Epithelial cell of proximal tubule (primary cell): ENCODE data around the gene ZNF385B. TPM values are rescaled to one million over a fixed set of nuclear protein-coding genes. Genes with fewer than 3 reads are reported as not detected.

Experiments used
- DNase-seq: peaks from one replicate; pipeline ENCODE4 v3.0.0-alpha.2; 2011; ENCODE audit warnings: low read depth
- H3K4me3 ChIP-seq: 2 replicates; pipeline ENCODE4 v1.5.1; 2011; ENCODE audit warnings: low read depth, mild to moderate bottlenecking, low read length
- total RNA-seq: library from RNA; depleted of rRNA; stranded (reverse); fragments of >200 nt; gene quantifications from 2 replicates; pipeline ENCODE4 v1.2.3, GENCODE V29; 2015
- TF ChIP-seq, protein P1 (sequence below): conservative IDR thresholded peaks from 2 replicates; pipeline ENCODE4 v1.5.1; 2012; ENCODE audit warnings: low read depth, mild to moderate bottlenecking, low read length

The ZNF385B gene
- total RNA-seq, 1 donor from 2014 or later = 0.69 TPM

DNA sequence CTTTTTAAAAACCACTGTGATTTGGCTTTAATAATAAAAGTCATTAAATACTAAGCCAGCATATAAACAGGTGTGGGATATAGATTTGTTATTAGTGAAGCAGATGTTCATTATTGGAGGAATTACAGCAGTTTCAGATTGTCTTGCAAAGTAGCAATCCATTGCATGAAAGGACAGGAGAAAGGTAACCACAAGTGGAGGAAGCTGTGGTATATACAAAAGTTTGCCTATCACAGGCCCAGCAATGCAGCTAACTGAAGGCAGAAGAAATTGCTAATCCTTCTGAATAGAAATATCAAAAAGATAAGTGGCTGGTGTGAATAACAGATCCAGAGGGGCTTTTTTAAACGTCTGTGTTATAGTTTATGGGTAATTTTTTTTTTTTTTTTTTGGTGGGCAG lies 199.4 kb downstream of the ZNF385B start:
- TF ChIP-seq, protein P1, sequence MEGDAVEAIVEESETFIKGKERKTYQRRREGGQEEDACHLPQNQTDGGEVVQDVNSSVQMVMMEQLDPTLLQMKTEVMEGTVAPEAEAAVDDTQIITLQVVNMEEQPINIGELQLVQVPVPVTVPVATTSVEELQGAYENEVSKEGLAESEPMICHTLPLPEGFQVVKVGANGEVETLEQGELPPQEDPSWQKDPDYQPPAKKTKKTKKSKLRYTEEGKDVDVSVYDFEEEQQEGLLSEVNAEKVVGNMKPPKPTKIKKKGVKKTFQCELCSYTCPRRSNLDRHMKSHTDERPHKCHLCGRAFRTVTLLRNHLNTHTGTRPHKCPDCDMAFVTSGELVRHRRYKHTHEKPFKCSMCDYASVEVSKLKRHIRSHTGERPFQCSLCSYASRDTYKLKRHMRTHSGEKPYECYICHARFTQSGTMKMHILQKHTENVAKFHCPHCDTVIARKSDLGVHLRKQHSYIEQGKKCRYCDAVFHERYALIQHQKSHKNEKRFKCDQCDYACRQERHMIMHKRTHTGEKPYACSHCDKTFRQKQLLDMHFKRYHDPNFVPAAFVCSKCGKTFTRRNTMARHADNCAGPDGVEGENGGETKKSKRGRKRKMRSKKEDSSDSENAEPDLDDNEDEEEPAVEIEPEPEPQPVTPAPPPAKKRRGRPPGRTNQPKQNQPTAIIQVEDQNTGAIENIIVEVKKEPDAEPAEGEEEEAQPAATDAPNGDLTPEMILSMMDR = no peak
- H3K4me3 ChIP-seq = no peak overlapping the region
- DNase-seq = no peak

DNA sequence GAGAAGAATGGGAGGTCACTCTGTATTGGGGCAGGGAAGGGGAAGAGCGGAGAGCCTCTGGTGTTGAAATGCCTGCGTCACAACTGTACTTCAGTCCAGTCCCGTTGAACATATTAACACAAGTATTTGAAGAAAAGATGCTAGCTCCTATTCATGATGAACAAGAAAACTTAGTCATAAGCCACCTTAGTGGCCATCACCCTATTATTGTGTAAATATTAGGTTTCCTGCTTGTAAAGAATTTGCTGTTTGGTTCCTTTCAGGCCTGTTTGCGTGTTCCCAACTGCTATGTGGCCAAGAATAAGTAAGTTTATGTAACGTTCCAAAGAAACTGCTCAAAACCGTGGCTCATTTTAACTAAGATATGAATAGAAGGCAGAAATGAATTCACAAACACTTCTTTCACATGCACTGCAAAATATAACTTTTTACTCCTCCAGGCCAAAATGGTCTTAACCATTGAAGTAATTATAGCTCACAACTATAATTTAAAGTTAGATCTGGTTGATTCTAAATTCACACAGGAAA lies 204.3 kb downstream of the ZNF385B start:
- H3K4me3 ChIP-seq = no peak overlapping the region
- DNase-seq = no peak
- TF ChIP-seq, protein P1 = no peak

DNA sequence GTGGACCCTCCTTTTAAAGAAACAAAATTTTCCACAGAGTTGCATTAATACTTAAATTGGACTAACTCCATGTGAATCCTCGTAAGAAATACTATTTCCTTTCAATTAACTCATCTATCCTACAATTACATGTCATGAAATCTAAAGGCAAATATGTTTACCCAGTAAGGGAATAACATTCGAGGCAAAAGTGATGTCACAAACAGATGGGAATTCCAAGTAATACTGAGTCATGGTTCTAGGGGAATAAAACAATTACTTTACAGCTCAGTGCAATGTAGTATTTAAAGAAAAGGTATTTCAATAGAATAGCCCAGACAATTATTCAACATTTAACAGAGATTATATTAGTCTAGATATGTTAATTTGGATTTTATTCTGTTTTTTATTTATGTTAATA lies 205.8 kb downstream of the ZNF385B start:
- TF ChIP-seq, protein P1 = no peak
- H3K4me3 ChIP-seq = no peak overlapping the region
- DNase-seq = peak; percentile 37

DNA sequence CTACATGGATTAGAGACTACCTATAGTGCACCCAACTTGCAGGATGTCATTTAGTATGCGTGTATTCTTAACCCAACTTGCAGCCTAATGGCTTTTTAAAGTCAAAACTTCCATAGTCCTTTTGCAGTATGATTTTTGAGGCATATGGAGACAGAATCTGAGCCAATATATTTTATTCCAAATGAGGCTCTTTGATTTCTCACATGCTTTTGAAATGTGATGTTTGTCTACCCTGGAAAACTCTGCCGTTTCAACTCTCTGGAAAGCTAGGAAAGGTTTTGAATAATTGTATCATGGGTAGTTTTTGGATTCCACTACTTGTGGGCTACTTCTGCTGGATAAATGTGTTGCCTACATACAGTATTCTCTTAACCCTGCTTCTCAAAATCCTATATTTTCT lies 206.6 kb downstream of the ZNF385B start:
- no peak overlapping the region for H3K4me3 ChIP-seq
- no peak for DNase-seq

DNA sequence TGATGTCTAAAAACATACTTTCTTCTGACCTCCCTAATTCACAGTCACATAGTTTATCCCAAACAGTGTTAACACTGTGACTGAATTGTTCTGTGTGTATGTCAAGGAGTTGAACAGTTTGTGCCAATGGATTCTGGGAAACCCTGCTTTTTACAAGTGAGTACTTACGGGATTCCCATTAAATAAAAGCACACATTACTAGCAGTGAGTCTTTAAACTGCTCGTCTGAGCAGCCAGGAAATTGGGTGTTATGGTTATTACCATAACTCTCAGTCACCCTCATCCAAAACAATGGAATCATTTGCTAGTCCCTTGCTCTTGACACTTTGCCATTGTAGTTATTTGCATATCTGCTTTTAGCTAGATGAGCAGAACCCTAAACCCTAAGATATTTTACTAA lies 209.1 kb downstream of the ZNF385B start:
- H3K4me3 ChIP-seq = no peak overlapping the region
- DNase-seq = no peak
- TF ChIP-seq, protein P1 = no peak

More for the DNA sequence above, 206.6 kb downstream of the ZNF385B start:
- TF ChIP-seq, protein P1 = no peak

DNA sequence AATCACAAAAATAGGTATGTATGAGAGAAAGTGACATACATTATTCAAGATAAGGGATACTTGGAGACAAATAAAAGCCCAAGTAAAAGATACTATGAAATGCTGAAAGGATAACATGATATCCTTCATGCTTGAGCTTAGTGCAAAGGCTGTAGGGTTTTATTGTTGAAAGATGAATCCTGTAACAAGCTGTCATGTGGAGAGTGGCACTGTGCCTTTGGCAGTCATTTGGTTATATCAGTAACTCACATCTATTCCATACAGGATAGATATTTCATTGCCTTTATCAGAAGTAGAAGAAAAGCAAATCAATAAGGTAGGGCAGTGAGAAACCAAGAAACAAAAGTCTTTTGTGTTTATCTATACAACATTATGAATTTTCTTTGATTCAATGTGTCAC lies 211.0 kb downstream of the ZNF385B start:
- H3K4me3 ChIP-seq = no peak overlapping the region
- TF ChIP-seq, protein P1 = no peak
- DNase-seq = no peak

DNA sequence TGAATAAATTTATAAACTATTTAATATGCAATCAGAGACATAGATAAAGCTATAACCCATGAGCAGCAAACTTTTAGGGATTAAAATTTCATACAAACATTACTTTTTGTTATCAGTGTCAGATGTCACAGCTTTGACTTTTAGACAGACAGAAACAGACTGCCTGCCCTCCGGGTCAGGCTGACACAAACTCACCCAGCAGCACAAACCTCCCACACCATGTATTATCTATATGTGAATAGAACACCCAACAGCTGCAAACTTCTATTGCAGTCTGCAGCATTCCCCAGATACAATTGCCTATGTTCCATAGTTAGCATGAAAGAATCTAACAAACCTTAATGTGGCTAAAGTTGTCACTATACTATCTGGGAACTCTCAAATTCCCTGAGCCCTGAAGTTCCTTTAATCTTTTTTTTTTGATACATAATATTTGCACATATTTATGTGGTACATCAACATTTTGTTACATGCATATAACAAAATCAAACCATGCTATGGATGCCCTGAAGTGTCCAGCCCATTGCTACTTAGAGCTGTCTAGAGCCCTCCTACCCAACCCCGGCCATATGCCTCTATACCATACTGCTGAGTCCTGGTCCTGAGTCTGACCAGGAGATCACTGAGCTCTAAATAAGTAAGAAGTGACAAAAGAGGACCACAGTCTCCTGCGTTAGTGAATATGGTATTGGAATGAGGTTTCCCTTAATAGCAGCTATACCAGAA lies 214.4 kb downstream of the ZNF385B start:
- TF ChIP-seq, protein P1 = no peak
- DNase-seq = no peak

More for the DNA sequence above, 214.4 kb downstream of the ZNF385B start:
- no peak overlapping the region for H3K4me3 ChIP-seq
